Measurements from ENCODE around the gene GBX2. TPM values are rescaled to one million over a fixed set of nuclear protein-coding genes. Genes with fewer than 3 reads are reported as not detected.

The GBX2 gene
- total RNA-seq (2014; rRNA removed; shearing (Covaris generic)) (not detected in 2 replicates), polyA plus RNA-seq (2016; fragmentation: Nextera tagmentation; extraction: Ambion mirVana) (not detected in 2 replicates)

GRCh38 chr2:236168110-236169080 is at the start of gene GBX2:
GBX2 (minus strand) TSS chr2:236168386; CDS start chr2:236167971, 415 bp downstream.
- Histone ChIP-seq H3K9me2 (ENCODE audit: insufficient read depth) (no peaks in the 10 kb centered on the region), H3F3A (ENCODE audit: insufficient read depth) (no peaks in the 10 kb centered on the region), H2AFZ (peak within 1 kb of the TSS; percentile 72), H3K79me2 (ENCODE audit: insufficient read depth) (no peaks in the 10 kb centered on the region), H3K9me3 (ENCODE audit: low read depth) (no peaks in the 10 kb centered on the region), H3K4me1 (ENCODE audit: insufficient read depth) (0 out of 2 replicates have a peak, but pooled peaks cover 9% of the 10 kb centered on the region), H3K36me3 (ENCODE audit: low read depth) (no peaks in the 10 kb centered on the region), H3K4me3 (peak within 1 kb of the TSS; percentile 60), H3K27ac (no peak within 1 kb of the TSS), H3K9ac (no peak within 1 kb of the TSS), H3K4me2 (ENCODE audit: unreplicated experiment) (peak within 1 kb of the TSS; percentile 10), H3K27me3 (replicated peaks; ENCODE audit: insufficient read depth) (peaks cover 100% of the 10 kb centered on the region), H4K20me1 (ENCODE audit: insufficient read depth) (no peaks in the 10 kb centered on the region)
- in situ Hi-C loops (cut with MboI), result no loop called here
- peak; percentile 75 for DNase-seq
- 7% methylated on average over 83 to 92 of the region's 105 CpGs for WGBS, 2 experiments (ENCODE audit: low coverage in 1 of 2, low lambda C conversion rate in 2 of 2, missing lambda C conversion rate in 2 of 2)
- no peak for TF ChIP-seq EZH2phosphoT487 (IDR thresholded peaks at IDR 0.05; ENCODE audit: insufficient read depth, low read depth)
- peak; percentile 3 for TF ChIP-seq EZH2 (IDR thresholded peaks at IDR 0.05; ENCODE audit: insufficient read depth, poor library complexity, severe bottlenecking)

GRCh38 chr2:236217926-236218325 is 49.7 kb upstream of the GBX2 start:
- no peaks in the 10 kb centered on the region for H3K9me3 ChIP-seq (ENCODE audit: low read depth)
- H3K9me2 ChIP-seq (ENCODE audit: insufficient read depth), result no peaks in the 10 kb centered on the region
- no peak for DNase-seq
- H3K79me2 ChIP-seq (ENCODE audit: insufficient read depth), result no peaks in the 10 kb centered on the region
- in situ Hi-C loops (cut with MboI), result no loop called here
- 11 to 14% methylated on average over 4 of the region's 4 CpGs for WGBS, 2 experiments (ENCODE audit: low coverage in 1 of 2, low lambda C conversion rate in 2 of 2, missing lambda C conversion rate in 2 of 2)
- H3K4me1 ChIP-seq (ENCODE audit: insufficient read depth), result no peaks in the 10 kb centered on the region
- no peaks in the 10 kb centered on the region for H4K20me1 ChIP-seq (ENCODE audit: insufficient read depth)
- H3K4me2 ChIP-seq (ENCODE audit: unreplicated experiment), result no peak overlapping the region
- H3K27me3 ChIP-seq (replicated peaks; ENCODE audit: insufficient read depth), result peaks cover 11% of the 10 kb centered on the region
- TF ChIP-seq EZH2phosphoT487 (IDR thresholded peaks at IDR 0.05; ENCODE audit: insufficient read depth, low read depth) (no peak), EZH2 (IDR thresholded peaks at IDR 0.05; ENCODE audit: insufficient read depth, poor library complexity, severe bottlenecking) (no peak)
- no peak overlapping the region for H3K9ac ChIP-seq
- H3K4me3 ChIP-seq, result no peak overlapping the region
- no peak overlapping the region for H3K27ac ChIP-seq
- no peak overlapping the region for H2AFZ ChIP-seq
- no peaks in the 10 kb centered on the region for H3K36me3 ChIP-seq (ENCODE audit: low read depth)
- H3F3A ChIP-seq (ENCODE audit: insufficient read depth), result no peaks in the 10 kb centered on the region

DNA sequence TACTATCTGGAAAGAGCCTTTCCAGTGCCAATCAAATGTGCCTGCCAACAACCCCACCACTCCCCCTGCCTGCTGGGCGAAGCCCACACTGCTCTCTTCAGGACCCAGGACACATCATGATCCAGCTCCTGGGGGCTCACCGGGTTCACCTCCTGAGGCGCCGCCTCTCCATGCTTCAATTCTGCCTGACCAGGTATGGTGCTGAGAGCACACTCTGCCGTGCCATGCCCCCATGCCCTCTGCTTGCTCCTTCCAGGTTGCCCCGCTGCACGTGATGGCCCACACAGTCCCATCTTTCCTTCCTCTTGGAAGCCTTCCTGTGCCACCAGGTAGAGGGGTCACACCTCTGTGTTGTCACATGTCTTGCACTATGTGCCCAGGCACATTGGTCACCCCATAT is 48.5 kb upstream of the GBX2 start:
- Histone ChIP-seq H4K20me1 (ENCODE audit: insufficient read depth) (no peaks in the 10 kb centered on the region), H2AFZ (no peak overlapping the region), H3K9me3 (ENCODE audit: low read depth) (no peaks in the 10 kb centered on the region), H3K9ac (no peak overlapping the region), H3K4me1 (ENCODE audit: insufficient read depth) (no peaks in the 10 kb centered on the region), H3F3A (ENCODE audit: insufficient read depth) (no peaks in the 10 kb centered on the region), H3K9me2 (ENCODE audit: insufficient read depth) (no peaks in the 10 kb centered on the region), H3K4me2 (ENCODE audit: unreplicated experiment) (no peak overlapping the region), H3K4me3 (no peak overlapping the region), H3K36me3 (ENCODE audit: low read depth) (no peaks in the 10 kb centered on the region), H3K27me3 (replicated peaks; ENCODE audit: insufficient read depth) (peaks cover 17% of the 10 kb centered on the region), H3K27ac (no peak overlapping the region), H3K79me2 (ENCODE audit: insufficient read depth) (no peaks in the 10 kb centered on the region)
- no peak for DNase-seq
- in situ Hi-C loops (cut with MboI), result no loop called here
- TF ChIP-seq EZH2 (IDR thresholded peaks at IDR 0.05; ENCODE audit: insufficient read depth, poor library complexity, severe bottlenecking) (no peak), EZH2phosphoT487 (IDR thresholded peaks at IDR 0.05; ENCODE audit: insufficient read depth, low read depth) (no peak)
- 62 to 80% methylated on average over 6 to 7 of the region's 7 CpGs for WGBS, 2 experiments (ENCODE audit: low coverage in 1 of 2, low lambda C conversion rate in 2 of 2, missing lambda C conversion rate in 2 of 2)

GRCh38 chr2:236215761-236216333 is 47.7 kb upstream of the GBX2 start:
- Histone ChIP-seq H3K4me3 (no peak overlapping the region), H2AFZ (no peak overlapping the region), H3K9me3 (ENCODE audit: low read depth) (no peaks in the 10 kb centered on the region), H3K36me3 (ENCODE audit: low read depth) (no peaks in the 10 kb centered on the region), H3K79me2 (ENCODE audit: insufficient read depth) (no peaks in the 10 kb centered on the region), H3K9me2 (ENCODE audit: insufficient read depth) (no peaks in the 10 kb centered on the region), H3K4me2 (ENCODE audit: unreplicated experiment) (no peak overlapping the region), H4K20me1 (ENCODE audit: insufficient read depth) (no peaks in the 10 kb centered on the region), H3K27ac (no peak overlapping the region), H3K9ac (no peak overlapping the region), H3K4me1 (ENCODE audit: insufficient read depth) (no peaks in the 10 kb centered on the region), H3K27me3 (replicated peaks; ENCODE audit: insufficient read depth) (peaks cover 17% of the 10 kb centered on the region; the same call in 1 of the 2 replicates), H3F3A (ENCODE audit: insufficient read depth) (no peaks in the 10 kb centered on the region)
- DNase-seq, result no peak
- in situ Hi-C loops (cut with MboI), result no loop called here
- 67 to 70% methylated on average over 12 of the region's 12 CpGs for WGBS, 2 experiments (ENCODE audit: low coverage in 1 of 2, low lambda C conversion rate in 2 of 2, missing lambda C conversion rate in 2 of 2)
- no peak for TF ChIP-seq EZH2phosphoT487 (IDR thresholded peaks at IDR 0.05; ENCODE audit: insufficient read depth, low read depth)
- no peak for TF ChIP-seq EZH2 (IDR thresholded peaks at IDR 0.05; ENCODE audit: insufficient read depth, poor library complexity, severe bottlenecking)
